ENCODE measurements around the gene CHURC1.
"Not testable (repeated sequence)": the region's sequence is repeated elsewhere in the genome, so short reads cannot be mapped to it uniquely, and the experiment has no call there.

CHURC1 gene

GRCh38 chr14:64910847-64911495 lies 3.3 kb upstream of the CHURC1 start:
- peak; percentile 22 for DNase-seq (ENCODE audit: low spot score)

- no peak for DNase-seq (ENCODE audit: low spot score)
Measured at GRCh38 chr14:64912261-64912660, 2.0 kb upstream of the CHURC1 start.

- DNase-seq (ENCODE audit: low spot score) = not testable (repeated sequence)
Measured at GRCh38 chr14:64913477-64913876, 778 bp upstream of the CHURC1 start.

DNA sequence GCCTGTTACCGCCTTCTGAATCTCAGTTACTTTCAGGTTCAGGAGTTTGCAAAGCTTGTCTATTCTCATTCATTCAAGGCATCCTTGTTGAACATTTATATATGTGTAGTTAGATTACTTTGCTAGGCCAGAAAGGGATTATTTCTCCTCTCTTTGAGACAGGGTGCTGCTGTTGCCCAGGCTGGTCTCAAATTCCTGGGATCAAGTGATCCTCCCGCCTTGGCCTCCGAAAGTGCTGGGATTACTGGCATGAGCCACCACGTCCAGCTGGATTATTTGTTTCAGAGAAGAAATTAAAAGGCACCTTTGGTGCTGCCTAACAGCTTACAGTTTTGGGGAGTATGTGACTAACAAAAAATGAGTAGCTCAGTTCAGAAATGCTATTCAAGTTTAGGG lies 772 bp downstream of the CHURC1 start:
- no peak for DNase-seq (ENCODE audit: low spot score)

GRCh38 chr14:64915797-64916196 lies 1.5 kb downstream of the CHURC1 start:
- DNase-seq (ENCODE audit: low spot score) = no peak

DNA sequence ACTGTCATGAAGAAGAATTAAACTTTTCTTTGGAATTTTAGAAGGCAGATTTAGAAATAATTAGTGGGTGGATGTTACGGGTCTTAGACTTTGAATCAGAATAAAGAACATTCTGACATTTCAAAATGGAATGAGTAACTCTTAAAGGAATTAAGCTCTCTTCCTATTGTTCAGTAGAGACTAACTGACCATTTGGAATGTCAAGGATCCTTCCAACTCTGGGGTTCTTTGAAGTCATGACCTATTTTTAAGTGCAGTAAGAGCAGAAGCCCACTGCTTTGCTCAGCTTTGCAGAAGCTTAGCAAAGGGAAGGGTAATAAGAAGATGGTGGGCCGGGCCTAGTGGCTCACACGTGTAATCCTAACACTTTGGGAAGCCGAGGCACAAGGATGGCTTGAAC lies 4.0 kb downstream of the CHURC1 start:
- no peak for DNase-seq (ENCODE audit: low spot score)

DNA sequence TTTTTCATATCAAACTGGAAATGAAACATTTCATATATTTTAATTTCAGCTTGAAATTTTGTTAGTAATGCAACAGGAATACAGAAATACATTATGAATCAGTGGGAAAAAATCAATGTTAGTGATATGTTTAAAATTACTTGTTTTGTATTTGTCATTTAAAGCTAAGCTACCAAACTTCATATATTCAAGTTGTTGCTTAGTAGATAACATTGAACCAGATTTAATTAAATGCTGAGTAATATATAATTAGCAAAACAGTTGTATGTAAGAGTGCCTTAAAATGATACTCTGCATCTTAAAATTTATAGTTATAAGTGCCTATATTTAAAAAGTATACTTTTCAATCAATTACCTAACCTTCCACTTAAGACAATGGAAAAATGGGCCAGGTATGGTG lies 5.0 kb downstream of the CHURC1 start:
- DNase-seq (ENCODE audit: low spot score) = no peak

GRCh38 chr14:64919618-64920017 lies 5.4 kb downstream of the CHURC1 start:
- DNase-seq (ENCODE audit: low spot score) = no peak

- DNase-seq (ENCODE audit: low spot score) = no peak
Measured at GRCh38 chr14:64920465-64920864, 6.2 kb downstream of the CHURC1 start.

GRCh38 chr14:64923015-64923414 lies 8.8 kb downstream of the CHURC1 start:
- DNase-seq (ENCODE audit: low spot score) = no peak

- DNase-seq (ENCODE audit: low spot score) = no peak
Measured at GRCh38 chr14:64926398-64926995, 12.2 kb downstream of the CHURC1 start.

DNA sequence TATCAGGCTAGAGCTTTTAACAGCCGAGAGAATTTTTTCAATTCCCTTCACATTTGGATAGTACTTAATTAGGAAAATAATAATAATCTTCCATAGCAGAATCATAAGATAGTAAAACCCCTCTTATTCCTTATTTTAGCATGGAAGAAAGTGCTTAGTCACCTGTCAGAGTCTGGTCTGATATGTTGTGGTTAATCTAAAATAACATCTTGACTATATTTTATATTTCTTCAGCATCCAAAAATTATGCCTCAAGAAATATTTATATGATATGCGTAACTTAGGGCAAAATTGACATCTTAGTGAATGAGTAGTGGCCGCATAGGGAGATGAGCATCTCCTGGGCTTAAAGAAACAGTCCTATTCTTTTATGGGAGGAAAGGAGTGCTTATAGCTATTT lies 12.8 kb downstream of the CHURC1 start:
- no peak for DNase-seq (ENCODE audit: low spot score)

- DNase-seq (ENCODE audit: low spot score) = no peak
Measured at GRCh38 chr14:64928239-64929013, 14.2 kb downstream of the CHURC1 start.

DNA sequence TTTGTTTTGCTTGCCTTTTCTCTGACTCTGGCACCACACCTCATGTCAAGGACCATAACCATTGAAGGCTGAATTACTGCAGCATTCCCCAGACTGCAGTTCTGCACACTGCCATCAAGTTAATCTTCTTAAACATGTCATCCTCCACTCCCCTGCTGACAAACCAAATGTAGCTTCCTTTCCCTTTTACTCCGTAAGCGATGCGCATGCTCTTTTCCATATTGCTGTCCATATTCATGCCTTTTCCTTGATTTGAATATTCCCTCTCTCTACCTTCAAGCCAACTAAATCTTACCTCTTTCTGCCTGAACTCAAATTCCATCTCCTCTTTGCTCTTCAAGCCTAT lies 14.7 kb downstream of the CHURC1 start:
- DNase-seq (ENCODE audit: low spot score) = no peak

DNA sequence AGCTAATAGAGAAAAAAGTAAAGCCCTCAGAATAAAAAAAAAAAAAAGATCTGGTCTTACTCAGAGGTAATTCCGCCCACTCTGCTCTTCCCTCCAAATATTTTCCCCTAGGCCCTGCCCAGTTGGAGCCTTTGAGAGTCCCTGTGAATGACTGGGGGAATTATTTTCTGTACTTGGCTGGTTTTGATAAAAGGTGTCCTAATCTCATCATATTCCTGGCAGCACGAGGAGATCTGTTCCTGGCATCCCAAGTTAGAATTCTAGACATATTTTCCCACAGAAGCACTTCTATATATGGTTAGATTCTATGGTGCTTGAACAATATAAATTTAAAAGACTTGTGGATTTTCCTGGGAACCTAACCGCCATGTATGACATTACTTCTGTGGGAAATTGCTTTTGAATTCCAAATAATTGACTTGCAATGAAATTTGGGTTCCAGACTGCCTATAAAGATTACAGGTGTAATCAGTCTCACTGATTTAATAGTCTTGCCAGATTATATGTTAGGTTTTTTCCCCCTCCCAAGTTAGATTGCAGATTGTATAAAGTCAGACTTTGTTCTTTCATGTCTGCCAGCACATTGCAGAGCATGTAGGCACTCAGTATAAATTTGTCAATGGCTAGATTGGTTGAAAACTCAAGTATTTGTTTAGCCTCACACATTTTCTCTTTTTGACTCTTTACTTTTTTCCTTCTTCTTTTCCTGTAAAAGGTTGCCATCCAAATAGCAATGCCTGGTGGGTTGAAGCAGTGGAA lies 16.0 kb downstream of the CHURC1 start:
- no peak for DNase-seq (ENCODE audit: low spot score)

DNA sequence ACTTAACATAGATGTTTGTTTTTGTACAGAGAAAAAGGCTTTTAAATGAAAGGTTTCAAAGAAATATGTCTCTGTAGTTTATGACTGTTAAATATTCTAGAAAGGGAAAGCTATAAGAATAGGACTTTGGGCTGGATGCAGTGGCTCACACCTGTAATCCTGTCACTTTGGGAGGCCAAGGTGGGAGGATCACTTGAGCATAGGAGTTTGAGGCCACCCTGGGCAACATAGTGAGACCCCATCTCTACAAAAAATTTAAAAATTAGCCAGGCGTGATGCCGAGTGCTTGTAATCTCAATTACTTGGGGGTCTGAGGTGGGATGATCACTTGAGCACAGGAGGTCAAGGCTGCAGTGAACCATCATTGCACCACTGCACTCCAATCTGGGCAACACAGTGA lies 16.9 kb downstream of the CHURC1 start:
- no peak for DNase-seq (ENCODE audit: low spot score)

- DNase-seq (ENCODE audit: low spot score) = no peak
Measured at GRCh38 chr14:64932231-64932630, 18.0 kb downstream of the CHURC1 start.

DNA sequence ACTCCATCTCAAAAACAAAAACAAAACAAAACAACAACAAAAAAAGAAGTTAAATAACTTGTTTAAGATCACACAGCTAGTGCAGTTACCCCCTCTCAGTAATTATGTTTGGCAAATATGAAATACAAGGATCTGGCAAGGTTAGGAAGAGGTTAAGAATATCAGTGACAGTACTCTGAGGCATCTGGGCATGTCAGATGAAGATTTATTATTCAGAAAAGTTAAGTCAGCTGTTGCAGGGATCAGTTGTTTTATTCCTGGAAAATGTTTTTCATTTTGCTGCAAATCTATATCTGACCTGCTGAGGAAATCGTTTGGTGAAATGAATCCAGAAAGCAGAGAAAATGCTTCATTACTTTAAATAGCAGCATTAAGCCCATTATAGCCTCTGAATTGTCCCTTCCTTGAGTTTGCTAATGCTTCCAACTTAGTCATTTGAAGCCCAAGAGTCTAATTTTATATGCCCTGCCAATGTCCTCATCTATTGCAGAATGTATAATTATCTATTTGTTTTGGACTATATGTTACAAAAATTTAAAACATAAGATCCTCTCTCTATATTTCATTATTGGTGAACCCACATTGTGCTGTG lies 20.2 kb downstream of the CHURC1 start:
- DNase-seq (ENCODE audit: low spot score) = no peak

DNA sequence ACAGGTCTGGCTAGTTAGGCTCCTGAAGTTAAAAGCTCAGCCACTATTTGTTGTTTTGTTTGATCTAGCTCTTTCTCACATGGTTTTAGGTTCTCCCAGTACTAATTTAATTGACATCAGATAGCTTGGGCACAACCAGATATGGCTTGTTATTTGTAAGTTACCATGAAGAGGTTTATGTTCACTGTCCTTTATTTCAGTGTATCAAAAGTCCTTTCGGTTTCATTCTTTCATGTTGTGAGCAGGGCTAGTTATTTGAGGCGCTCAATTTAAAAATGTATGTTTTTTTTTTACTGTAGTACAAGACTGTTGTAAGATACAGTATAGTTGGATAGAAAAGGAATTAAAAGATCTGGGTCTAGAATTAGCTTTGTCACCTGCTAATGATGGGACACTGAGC lies 21.3 kb downstream of the CHURC1 start:
- no peak for DNase-seq (ENCODE audit: low spot score)

DNA sequence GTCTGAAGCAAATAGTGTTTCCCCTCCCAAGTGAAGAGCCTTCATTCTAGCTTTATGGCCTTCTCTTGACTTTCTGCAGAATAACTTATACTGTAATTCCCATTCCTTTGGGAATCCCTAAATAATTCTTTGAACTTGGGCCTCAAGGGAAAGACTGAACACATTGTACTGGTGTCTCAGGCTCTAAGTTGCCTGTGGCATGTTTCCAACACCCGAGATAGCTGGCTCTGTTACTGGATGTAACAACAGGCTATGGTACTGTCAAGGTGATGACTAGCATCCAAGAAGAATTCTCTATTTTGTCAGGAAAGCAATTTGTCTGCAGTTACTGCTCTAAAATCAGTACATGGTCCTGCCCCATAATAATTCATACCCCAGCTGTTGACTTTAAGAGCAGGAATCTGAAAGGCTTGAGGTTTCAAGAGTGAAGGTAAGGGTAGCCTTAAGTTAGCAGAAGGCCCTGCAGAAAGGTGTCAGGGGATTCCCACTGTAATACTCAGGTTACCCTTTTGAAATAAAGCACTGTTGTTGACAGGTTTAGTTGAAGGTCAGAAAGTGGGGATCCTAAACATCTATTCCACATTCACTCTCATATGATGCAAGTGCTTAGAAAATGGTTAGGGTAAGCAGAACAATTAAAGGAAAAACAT lies 23.0 kb downstream of the CHURC1 start:
- DNase-seq (ENCODE audit: low spot score) = no peak

- no peak for DNase-seq (ENCODE audit: low spot score)
Measured at GRCh38 chr14:64937821-64938193, 23.6 kb downstream of the CHURC1 start.
